CD4-positive, alpha-beta T cell treated with Interleukin-6 for 4 hours (primary cell): Measurements from ENCODE around the gene ACTR1A.
"Not testable (repeated sequence)": the region's sequence is repeated elsewhere in the genome, so short reads cannot be mapped to it uniquely, and the experiment has no call there.

Source experiments
- DNase-seq: peaks from one replicate; pipeline ENCODE4 v3.0.0-alpha.2; 2020; ENCODE audit warnings: mixed read lengths

Gene ACTR1A

DNA sequence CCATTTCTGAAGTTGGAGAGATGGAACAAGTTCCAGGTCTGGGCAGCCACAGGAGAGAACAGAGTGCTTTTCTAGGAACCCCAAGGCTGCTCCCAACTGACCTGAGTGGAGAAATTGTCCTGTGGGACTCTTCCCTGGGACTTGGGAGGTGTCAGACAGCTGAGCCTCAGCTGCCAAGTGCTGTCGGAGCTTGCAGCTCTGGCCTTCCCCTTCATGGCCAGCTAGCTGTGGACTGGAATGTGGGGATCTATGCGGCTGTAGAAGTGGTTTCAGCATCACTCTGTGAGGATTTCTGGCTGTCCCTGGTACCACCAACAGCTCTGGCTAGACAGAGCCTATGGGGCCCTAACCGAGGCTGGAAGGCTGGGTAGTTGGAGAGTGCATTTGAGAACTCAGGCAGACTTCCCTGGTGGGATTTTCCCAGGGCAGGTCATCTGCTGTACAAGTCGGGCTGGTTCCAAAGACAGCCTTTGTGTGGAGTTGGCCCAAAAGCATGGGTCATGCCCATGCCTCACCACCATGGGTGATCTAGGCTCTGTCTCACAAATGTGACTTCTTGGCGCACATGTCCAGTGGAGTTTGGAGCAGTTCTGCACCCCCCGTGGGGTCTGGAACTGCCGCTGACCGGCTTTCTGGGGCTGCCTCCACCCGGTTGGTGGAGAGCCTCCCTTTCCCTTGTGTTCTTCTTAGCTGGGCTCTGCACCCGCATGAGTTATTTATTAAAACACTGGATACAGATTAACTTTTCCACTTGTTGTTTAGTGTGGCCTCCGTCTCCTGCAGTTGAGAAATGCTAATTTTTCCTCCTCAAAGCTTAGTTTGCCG lies 12.2 kb upstream of the ACTR1A start:
- DNase-seq, result no peak

DNA sequence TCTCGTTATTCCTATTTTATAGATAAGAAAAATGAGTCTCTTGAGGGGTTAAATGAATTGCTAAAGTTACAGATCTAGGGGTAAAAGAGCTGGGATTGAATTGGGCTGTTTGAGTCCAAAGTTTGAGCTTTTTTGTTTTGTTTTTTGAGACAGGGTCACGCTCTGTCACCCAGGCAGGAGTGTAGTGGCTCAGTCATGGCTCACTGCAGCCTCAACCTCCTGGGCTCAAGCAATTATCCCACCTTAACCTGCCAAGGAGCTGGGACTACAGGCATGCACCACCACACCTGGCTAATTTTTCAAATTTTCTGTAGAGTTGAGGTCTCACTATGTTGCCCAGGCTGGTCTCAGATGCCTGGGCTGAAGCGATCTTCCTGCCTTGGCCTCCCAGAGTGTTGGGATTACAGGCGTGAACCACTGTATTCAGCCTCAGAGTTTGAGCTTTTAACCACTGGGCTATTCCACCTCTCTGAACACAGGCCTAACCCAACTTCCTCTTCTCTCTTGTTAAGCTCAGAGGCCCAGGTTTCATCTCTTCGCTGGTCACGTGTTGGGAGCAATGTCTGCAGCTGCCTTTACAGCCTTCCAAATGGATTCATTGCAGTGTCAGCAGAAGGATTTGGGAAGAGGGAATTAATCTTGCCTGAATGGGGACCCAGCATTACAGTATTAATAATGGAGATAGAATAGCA lies 9.2 kb upstream of the ACTR1A start:
- no peak for DNase-seq

DNA sequence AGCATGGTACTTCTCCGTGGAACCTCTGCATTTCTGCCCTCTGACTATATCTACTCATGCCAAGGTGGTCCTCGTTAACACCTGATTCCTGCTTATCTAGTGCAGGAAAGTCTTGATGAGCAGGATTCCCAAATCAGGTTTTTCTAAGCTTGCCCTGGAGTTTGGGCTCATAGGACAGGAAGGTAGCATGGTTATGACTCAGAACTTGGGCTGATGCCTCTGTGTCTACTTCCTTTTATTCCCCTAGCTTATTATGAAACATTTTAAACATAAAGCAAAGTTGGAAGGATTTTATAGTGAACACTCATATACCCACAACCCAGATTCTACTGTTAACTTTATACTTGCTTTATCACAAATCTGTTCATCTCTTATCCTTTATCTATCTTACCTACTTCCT lies 6.9 kb upstream of the ACTR1A start:
- no peak for DNase-seq

DNA sequence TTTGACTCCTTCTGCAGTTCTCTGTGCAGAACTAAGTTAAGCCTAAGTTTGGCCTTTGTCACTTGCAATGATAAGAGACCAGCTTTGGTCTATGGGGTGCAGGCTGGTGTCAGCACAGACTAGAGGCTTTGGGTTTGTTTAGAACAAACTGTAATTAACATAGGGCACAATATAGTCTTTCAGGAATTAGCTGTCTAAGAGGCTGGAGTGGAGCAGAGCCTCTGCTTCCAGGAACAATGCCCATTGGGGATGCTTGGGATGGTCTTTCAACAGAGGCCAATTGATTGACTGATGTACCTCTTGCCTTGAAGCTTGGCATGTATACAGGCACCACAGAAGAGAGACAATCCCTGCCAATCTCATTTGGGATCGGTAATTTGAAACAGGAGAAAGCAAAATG lies 6.0 kb upstream of the ACTR1A start:
- DNase-seq, result no peak

DNA sequence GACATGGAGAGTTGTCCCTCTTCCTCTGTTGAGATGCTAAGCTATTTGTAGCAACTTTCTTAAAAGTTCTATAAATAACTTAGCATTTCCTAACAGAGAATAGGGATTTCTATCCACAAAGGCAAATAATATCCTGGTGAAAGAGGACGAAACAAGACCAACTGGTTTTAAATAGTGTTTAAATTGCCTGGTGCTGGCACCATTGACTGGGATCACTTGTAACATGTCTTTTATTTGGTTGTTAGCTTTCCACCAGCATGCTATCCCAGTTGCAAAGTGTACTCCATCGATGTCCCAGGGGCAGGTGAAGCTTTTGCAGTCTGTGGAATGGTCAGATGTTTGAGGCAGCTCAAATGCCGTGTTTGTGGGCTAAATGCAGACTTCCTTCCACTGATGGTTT lies 5.0 kb upstream of the ACTR1A start:
- DNase-seq, result no peak

DNA sequence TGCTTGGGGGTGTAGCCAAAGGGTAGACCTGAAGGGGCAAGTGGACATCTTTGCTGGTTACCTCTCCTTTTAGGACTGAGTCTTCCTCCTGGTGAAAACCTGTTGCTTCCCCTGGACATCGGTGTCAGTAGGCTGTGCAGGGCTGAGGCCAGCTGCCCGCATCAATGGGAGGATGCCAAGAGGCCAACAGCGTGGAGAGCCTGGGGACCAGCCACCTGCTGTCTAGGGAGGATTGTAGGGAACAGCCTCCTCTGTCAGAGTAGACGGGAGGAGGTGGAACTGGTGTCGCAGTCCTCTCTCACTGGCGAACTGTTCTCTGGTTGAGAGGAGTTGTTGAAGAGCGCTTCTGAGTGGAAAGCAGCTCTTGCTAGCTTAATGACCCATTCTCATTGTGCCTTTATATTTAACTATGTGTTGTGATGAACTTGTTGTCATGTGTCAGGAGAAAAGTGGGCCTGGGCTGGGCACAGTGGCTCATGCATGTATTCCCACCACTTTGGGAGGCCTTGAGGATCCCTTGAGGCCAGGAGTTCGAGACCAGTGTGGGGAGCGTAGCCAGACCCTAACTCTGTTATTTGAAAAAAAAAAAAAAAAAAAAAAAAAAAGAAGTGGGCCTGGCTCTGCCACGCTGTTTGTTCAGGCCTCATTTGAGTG lies 3.1 kb upstream of the ACTR1A start:
- DNase-seq, result no peak

DNA sequence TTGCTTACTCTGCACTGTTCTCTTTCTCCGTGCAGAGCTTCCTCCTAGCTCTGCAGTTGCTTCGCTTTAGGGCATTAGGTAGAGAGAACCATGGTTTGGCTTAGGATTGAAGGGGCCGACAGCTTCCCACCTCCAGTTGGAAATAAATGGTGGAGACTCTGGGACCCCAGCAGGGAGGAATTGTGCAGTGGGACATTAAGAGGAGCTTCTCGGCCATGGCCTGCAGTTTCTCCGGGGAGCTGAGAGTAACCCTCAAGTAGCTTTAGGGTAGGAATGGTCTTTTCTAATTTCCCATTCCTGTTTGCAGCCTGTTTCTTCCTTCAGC lies 2.4 kb upstream of the ACTR1A start:
- no peak for DNase-seq

DNA sequence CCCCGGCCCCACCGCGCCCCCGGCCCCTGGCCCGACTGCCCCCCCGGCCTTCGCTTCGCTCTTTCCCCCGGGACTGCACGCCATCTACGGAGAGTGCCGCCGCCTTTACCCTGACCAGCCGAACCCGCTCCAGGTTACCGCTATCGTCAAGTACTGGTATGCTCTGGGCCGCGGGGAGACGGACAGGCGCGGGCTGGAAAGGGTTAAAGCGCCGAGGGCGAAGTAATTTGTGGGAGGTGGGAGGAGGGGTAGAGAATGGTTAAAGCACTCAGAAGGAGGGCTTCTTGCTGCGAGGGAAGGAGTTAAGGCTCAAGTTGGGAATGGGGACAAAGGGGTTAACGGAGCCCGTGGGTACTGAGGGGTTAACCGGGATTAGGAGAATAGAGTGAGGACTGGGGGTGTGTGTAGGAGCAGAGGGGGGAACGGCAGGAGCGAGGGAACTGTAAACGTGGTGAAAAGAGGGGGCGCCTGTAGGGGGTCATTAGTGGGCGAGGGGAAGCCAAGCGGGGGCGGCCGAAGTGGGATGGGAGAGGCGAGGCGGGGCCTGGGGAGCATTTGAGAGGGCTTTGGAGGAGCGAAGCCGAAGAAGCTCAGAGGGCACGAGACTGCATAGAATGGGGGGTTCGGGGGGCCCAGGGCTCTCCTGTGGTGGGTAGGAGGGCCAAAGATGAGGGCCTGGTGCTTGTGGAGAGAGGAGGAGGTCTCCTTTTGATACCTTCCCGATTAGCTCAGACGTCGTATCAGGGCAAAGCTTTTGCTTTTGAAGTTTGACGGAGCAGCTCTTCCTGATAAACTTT lies 1.9 kb upstream of the ACTR1A start:
- DNase-seq, result peak; percentile 39

DNA sequence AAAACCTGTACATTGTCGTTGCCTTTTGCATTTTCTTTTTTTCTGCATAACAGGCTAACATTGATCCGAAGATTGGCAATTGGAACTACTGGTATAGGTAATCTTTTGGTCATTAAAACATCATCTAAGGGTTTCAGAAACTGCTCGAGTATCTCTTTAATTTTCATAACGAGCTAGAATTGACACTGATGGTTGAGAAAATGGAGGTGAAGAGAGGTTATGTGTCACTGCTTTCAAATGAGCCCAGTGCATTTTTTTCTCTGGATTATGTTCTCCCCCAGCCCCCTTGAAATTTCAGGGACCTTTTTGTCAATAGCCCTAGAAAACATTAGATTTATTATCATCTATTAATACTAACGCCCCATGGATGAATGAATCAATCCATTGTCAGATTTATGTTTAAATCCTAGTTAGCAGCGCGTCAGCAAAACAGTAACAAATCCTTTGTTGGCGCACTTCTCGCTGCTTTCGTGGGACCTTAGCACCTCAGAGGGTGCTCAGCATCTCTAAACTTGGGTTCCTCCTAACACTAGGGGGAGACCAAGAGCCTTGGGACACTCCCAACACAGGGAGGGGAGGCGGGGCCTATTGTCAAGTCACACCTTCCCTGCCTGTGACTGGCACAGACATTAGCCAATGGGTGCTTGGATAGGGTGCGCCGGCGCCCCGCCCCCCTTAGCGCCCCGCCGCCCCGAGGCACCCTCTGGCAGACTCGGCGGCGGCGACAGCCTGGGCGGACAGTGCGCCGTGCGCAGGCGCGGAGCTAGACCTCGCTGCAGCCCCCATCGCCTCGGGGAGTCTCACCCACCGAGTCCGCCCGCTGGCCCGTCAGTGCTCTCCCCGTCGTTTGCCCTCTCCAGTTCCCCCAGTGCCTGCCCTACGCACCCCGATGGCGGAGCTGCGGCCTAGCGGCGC lies 1.0 kb upstream of the ACTR1A start, which contains the start of gene SUFU:
SUFU (plus strand) TSS at position 709 of the 915 bp plus-strand sequence; CDS start at position 890, 181 bp downstream.
- DNase-seq, result peak; percentile 99

DNA sequence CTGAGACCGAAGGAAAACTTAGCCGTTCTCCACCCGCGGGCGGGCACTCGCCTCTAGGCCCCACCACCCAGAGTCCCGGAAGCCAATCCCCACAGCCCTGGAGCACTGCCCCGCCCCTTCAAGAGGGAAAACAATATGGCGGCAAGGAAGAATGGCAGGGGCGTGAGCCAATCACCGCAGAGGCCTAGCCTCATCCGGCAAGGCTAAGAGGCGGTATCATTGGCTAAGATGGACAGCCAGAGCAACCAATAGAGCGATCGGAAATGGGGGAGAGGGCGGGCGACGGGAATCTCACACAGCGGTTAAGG lies 529 bp downstream of the ACTR1A start:
- DNase-seq, result peak; percentile 98

DNA sequence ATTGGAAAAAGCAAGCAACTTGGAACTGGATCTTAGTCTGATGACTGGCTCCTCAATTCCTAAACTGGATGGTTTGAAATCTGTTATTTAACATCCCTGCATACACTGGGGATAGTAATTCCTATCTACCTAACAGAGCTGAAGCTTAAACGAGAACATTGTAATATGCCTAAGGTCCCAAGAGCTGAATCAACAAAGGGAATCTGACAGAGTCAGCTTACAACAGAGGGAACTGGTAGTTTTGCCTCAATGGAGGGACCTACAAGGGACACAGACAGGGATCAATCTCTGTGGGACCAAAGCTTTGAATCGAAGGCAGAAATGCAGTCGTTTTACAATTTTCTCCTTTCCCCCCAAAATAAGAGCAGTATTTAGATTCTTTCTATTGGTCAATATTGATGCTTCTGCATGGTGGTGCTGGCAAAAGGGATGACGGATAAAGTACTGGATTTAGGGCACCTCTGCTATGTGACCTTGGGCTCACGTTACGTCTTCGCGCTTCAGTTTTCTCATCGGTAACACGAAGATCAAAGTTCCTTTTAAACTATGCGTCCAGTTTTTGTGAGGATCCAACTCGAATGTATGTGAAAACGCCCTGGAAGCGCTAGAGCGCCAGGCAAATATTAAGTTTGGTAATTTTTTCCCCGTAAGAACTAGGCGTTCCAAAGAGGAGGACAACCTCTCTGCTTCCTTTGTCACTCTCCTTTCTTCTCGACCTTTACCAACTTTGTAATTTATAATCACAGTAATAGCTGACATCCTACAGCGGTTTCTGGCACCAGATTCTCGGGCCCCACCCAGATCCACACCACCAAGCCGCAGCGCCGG lies 1.1 kb downstream of the ACTR1A start:
- DNase-seq, result no peak

DNA sequence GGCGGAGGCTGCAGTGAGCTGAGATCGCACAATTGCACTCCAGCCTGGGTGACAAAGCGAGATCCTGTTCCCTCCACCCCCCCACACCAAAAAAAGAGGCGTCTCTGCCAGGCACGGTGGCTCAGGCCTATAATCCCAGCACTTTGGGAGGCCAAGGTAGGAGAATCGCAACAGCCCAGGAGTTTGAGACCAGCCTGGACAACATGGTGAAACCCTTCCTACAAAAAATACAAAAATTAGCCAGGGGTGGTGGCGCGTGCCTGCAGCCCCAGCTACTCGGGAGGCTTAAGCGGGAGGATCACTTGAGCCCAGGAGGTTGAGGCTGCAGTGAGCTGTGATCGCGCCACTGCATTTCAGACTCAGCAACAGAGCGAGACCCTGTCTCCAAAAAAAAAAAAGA lies 1.8 kb downstream of the ACTR1A start:
- not testable (repeated sequence) for DNase-seq

DNA sequence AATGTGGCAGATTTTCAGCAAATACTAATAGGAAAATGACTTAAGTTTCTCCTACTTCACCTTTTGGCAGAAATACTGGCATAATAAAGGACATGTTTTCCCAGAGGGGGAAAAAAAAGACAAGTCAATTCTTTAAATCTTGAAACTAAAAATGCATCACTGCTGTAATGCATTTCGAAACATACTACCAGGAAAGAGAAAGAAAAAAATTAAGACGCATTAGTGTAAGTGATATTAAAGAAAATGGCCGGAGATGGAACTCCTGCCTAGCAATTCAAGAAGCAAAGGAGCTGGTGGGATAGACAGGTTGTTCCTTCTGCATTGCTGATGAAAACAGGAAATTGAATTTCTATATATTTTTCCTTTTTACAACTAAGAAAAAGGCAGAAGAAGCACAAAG lies 3.2 kb downstream of the ACTR1A start:
- no peak for DNase-seq

DNA sequence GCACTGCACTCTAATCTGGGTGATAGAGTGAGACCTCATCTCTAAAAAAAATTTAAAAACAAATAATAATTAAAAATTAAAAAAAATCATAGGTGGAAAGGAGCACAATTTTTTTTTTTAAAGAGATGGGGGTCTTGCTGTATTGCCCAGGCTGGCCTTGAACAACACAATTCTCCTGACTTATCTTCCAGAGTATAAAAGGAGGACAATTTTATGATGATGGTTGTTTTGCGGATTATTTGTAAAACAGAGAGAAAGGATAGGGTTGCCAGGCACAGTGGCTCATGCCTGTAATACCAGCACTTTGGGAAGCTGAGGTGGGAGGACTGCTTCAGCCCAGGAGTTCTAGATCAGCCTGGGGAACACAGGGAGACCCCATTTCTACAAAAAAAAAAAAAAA lies 5.0 kb downstream of the ACTR1A start:
- DNase-seq, result no peak

DNA sequence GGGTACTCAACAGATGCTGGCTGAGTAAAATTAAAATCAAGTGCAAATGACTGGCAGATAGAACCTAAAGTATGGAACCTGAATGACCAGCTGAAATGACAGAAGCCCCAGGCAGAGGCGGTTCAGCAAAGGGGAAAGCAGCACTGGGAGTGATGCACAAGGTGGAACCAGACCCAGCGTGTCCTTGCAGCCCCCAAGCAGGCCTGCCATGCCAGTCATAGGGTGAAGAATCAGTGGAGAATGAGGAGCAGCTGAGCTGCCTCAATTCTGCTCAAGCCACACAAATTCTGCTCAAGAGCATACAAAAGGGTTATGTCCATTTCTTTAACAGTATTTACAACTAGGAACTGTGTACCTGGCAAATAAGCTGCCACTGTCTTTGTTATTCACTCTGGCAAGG lies 8.7 kb downstream of the ACTR1A start:
- DNase-seq, result no peak

DNA sequence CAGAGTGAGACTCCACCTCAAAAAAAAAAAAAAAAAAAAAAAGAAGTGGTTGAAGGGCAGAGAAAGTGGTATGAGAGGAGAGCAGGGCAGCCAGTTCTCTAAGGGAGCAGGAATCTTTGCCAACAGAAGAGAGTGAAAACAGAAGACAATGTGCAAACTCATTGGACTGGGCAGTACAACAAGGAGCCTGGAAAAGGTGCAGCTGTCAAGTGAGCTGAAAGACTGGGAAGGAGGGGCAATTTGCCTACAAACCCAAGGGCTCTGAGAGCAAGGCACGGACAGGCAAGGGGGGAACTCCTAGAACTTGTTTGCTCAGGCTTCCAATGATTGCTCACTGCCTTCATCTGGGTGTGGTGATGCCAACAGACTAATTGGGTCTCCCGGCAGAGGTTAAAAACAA lies 9.5 kb downstream of the ACTR1A start:
- DNase-seq, result no peak

DNA sequence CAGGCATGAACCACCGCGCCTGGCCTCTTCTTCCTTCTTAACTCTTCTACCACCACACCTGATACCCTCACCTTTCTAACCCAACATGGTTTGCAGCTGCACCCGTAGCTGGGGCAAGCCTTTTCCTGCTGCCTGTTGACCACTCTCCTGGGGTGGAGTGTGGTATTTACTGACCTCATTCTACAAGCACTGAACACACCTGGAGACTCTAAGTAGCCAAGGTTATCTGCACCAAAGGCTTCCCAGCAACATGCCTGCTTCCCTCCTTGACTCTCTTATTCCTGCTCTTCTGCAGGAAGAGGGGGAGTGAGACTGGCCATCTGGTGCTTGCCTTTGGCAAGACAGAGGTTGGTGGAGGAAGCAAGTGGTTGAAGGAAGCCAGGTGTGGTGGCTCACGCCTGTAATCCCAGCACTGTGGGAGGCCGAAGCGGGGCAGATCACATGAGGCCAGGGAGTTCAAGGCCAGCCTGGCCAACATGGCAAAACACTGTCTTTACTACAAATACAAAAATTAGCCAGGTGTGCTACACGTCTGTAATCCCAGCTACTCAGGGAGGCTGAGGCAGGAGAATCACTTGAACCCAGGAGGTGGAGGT lies 10.1 kb downstream of the ACTR1A start:
- no peak for DNase-seq

DNA sequence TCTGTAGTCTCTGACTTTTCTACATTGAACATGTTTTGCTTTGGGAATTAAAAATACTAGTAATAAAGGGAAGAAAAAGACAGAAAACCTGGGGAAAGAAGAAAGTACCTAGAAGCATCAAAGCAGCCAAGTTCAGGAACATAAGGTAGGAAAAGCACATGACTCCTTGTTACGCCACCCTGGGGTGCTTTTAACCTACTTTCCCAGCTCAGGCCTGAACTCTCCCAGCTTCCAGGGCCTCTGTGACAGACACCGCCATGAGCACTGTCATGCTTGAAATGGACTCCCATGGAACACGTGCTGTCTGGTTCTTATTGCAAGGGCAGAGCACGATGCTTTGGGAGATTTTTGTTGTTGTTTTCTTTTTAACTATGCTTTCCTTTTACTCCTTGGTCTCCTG lies 11.4 kb downstream of the ACTR1A start:
- DNase-seq, result no peak

DNA sequence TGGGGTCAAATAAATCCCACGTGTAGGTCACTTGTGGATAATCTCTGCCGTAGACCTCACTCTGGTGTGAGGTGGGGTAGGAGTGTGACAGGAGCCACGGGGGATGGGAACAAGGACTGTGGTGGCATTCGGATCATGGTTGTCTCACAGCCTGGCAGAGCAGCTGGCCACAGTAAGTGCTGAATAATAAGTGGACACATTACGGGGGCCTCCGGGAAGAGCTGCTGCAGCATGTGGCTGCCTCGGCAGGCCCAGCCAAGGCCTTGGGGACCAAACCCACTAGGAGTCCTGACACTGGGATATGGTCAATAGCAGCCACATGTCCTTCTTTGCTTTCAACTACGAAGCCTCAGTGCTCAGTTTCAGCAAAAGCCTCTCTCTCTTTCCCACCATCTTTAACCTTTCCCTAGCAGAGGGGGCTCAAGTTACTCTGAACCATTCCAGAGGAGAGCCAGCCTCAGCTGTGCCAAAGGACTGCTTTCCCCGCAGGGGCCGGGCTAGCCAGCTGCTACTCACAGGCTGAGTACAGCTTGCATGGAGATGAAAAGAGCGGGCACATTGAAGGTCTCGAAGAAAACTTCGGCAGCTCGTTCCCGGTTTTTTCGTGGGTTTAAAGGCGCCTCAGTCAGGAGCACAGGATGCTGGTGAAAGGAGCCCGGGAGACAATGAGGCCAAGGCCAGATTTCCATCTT lies 17.3 kb downstream of the ACTR1A start:
- DNase-seq, result no peak

DNA sequence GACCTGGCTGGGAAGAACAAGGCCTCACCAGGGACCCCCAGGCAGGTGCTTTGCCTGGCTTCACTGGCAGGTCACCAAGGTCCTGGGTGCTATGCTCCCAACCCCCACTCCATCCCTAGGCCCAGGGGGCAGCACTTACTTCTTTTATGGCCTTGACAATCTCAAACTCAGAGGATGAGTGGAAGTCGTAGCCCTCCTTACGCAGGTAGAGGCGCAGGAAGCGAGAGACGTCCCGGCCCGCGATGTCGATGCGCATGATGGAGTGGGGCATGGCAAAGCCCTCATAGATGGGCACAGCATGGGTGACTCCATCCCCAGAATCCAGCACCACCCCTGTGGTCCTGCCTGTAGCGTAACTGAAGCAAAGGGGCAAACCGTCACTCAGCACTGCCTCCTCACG lies 18.5 kb downstream of the ACTR1A start:
- DNase-seq, result no peak
